ENCODE results near the gene KRT16.
"Not testable (repeated sequence)": the region's sequence is repeated elsewhere in the genome, so short reads cannot be mapped to it uniquely, and the experiment has no call there.

Gene KRT16

DNA sequence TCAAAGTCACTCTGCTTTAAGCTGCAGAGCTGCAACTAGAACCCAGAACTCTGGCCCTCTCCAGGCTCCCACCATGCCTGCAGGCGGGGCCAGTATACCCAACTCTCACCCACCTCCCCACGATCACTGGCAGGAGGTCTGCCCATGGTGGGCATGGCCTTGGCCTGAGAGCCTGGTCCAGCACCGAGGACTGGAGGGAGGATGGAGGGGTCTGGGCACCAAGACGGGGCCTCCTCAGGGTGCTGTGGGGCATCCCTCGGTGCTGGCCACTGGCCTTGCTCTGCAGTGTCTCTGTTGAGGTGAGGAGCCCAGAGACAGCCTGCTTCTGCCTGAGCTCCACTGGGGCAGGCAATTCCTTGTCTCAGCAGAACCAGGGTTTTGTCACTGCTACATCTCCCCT, 1.5 kb upstream of the KRT16 start:
- no peak for DNase-seq

DNA sequence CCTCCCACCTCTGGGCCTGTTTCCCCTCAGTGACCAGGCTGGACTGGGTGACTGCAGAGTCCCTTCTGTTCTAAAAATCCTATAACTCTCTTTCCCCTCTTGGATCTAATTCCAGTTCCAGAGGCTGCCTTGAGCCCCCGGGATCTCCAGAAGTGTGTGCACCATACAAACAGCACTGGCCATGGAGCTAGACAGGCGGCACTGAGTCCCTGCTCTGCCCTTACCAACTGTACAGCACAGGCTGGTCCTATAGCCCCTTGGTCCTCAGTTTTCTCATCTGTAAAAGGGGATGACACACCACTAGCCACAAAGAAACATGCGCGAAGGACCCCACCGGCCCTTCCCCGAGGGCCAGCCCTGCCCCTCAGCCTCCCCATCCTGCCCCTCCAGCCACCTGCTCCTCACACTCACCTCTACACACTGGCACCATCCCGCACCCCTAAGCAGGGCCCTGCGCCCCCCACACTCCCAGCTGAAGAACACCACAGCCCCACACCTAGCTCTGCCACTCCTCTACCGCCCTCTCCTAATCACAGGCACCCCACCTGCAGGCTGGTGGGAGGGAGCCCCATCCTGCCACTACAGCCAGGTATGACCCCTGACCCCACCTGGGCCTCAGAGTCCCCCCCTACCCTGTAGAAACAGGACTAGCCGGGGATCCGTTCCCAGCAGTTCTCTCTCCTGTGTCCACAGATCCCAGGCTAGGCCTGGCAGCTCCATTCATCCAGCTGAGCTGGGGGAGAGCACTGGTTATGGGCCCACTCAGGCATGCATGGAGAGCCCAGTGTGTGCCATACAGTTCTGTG, 913 bp upstream of the KRT16 start:
- no peak for DNase-seq

- no peak for DNase-seq
Observed at GRCh38 chr17:41610965-41611640, 1.5 kb downstream of the KRT16 start.

- DNase-seq, result not testable (repeated sequence)
Observed at GRCh38 chr17:41610061-41610517, 2.5 kb downstream of the KRT16 start.

DNA sequence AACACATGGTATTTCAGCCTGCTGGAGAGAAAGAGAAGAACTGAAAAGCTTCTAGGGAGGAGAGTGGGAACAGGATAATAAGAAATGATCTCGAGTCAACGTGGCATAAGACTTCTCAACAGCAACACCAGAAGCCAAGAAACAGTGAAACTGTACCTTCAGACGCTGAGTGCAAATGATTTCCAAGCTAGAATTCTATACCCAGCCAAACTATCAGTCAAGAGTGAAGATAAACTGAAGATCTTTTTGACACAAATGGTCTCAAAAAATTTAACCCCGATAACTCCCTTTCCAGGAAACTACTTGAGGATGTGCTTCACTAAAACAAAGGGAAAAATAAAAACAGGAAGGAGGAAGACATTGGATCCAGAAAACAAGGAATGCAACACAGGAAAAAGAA, 5.6 kb downstream of the KRT16 start:
- DNase-seq, result not testable (repeated sequence)

GRCh38 chr17:41602524-41602923, 10.0 kb downstream of the KRT16 start:
- no peak for DNase-seq

GRCh38 chr17:41600318-41600717, 12.2 kb downstream of the KRT16 start:
- DNase-seq, result no peak

DNA sequence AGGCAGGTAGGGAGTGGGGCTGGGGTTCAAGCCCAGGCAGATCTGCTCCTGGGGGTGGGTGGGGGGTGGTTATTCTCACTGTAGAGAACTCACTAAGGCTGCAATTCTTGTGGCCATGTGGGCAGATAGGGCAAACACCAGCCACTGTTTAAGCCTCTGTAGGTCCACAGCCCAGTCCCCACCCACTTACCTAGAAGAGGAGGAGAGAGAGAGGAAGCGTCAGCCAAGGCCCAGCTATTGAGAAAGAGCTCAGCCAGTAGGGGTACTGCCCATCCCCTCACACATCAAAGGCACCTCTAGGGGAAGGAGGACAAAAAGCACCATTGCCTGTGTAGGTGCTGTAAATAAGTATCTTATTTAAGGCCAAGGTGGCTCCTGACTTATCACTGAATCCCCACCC, 12.9 kb downstream of the KRT16 start:
- DNase-seq, result no peak

GRCh38 chr17:41595585-41595984, 17.0 kb downstream of the KRT16 start:
- DNase-seq, result no peak

DNA sequence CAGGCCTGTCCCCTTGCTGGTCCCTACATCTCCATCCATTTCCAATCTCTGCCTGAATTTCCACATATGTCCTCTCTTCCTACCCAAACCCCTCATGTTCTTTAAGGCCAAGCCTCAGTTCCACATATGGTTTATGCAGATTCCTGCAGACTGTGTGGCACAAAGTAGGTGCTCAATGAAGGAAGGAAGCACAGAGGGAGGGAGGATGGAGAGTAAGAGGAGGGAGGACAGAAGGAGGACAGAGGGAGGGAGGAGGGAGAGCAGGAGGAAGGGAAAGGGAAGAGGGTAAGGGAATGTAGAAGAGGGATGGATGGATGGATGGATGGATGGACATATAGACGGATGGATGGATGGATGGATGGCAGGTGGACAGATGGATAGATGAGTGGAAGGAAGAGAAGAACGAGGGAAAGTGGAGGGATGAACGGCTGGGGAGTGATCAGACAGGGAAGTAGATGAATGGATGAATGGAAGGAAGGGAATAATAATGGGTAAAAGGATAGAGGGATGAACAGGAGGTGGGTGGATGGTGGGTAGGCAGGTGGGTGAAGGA, 18.1 kb downstream of the KRT16 start:
- no peak for DNase-seq

- no peak for DNase-seq
Observed at GRCh38 chr17:41593306-41593981, 19.1 kb downstream of the KRT16 start.

DNA sequence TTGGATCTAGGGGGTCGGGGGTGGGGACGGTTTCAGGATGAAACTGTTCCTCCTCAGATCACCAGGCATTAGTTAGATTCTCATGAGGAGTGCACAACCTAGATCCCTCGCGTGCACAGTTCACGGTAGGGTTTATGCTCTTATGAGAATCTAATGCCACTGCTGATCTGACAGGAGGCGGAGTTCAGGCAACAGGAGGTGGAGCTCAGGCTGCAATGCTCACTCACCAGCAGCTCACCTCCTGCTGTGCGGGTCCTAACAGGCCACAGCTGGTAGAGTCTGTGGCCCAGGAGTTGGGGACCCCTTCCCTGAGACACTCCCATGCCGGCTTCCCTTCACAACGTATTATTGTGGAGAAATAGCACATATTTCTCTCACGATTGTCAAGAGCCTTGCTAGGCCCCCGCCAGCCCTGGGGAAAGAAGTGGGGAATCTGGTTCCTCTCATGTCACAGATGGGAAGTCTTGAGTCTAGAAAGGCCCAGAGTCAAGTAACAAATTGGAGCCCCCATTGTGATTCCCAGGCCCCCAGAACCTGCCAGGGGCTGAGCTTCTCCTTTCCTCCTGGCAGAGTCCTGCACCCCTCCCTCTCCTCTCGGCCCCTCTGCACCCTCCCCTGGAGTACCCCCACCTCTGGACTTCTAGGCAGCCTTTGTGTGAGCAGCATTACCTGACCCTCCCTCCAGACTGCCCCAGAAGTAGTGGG, 19.8 kb downstream of the KRT16 start:
- no peak for DNase-seq

DNA sequence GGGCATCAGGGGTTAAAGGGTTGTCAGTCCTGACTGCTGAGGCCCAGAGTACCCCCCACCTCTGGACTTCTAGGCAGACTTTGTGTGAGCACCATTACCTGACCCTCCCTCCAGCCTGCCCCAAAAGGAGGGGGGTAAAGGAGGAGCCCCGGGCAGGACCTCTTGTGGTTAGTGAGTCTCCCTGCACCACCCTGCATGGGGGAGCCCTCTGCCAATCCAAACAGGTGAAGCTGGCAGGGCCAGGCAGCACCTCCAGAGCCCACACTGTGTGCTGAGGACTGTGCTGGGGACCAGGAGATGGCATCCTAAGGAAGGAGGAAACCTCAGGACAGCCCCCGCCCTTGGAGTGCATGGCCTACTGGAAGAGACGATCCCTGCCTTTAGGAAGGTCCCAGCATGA, 23.3 kb downstream of the KRT16 start:
- no peak for DNase-seq

GRCh38 chr17:41588126-41588810, 24.3 kb downstream of the KRT16 start:
- no peak for DNase-seq

GRCh38 chr17:41586863-41587495, 25.6 kb downstream of the KRT16 start, which contains the start of gene KRT14:
TSS of gene KRT14 (minus strand) at chr17:41586895. CDS start at chr17:41586834, 61 bp downstream.
- no peak for DNase-seq

DNA sequence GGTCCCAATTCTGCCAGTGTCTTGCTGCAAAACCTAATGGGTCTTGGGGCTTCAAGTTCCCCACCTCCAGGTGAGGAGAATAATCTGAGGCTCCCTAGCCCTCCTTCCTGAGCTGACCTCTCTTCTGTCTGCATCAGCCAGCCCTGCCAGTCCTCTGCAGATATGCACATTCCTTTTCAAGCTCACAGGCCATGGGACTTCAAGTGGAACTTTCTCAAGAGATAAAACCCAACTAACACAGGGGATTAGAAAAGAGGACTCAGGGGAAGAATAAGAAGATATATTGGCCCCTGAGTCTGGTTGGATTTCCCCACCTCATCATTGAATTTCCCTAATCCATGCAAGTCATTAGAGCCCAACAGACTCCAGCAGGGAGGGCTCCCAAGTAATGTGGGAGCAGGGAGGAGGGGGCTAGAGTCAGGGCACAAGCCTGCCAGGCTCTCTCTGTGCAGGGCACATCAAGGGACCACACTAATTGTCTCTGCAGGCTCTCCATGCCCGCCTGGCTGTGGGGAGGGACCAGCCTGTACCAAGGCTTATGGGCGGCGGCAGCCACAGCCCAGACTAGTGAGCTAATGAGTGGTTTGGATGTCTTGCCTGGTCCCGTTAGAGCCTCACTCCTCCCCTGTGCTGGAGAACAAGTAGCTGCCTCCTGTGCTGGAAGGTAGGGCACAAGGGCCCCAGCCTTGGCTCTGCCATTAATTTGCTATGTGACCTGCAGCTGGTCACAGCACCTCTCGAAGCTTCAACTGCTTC, 27.1 kb downstream of the KRT16 start:
- no peak for DNase-seq

GRCh38 chr17:41584331-41584927, 28.1 kb downstream of the KRT16 start:
- not testable (repeated sequence) for DNase-seq

DNA sequence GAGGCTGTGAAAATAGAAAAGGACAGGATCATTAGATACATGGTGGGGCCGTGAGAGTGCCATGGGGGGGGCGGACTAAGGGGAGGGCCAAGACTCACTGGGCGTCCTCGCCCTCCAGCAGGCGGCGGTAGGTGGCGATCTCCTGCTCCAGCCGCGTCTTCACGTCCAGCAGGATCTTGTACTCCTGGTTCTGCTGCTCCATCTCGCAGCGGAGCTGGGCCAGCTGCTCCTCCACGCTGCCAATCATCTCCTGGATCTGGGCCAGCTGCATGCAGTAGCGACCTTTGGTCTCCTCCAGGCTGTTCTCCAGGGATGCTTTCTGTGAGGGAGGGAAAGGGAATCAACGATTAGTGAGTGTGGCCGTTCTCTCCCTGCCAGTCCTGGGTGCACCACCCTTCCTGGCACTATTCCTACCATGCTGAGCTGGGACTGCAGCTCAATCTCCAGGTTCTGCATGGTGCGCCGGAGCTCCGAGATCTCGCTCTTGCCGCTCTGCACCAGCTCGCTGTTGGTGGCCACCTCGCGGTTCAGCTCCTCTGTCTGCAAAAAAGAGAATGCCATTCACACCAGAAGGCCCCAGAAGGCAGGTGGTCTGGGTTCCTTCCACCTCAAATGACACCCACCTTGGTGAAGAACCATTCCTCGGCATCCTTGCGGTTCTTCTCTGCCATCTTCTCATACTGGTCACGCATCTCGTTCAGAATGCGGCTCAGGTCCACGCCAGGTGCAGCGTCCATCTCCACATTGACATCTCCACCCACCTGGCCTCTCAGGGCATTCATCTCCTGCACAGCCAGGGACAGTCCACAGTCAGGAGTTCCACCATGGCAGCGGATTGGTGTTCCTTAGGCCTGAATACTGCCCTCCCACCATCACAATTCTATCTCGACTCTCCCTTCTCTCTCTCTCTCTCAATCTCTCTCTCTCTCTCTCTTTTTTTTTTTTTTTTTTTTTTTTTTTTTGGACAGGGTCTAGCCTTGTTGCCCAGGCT, 29.1 kb downstream of the KRT16 start:
- no peak for DNase-seq

All from T-helper 2 cell (primary cell).